Measurements from ENCODE around the gene CENPN. TPM values are rescaled to one million over a fixed set of nuclear protein-coding genes. Genes with fewer than 3 reads are reported as not detected.

Gene CENPN
- total RNA-seq, 1 donor from 2014 or later: 31.0 TPM

DNA sequence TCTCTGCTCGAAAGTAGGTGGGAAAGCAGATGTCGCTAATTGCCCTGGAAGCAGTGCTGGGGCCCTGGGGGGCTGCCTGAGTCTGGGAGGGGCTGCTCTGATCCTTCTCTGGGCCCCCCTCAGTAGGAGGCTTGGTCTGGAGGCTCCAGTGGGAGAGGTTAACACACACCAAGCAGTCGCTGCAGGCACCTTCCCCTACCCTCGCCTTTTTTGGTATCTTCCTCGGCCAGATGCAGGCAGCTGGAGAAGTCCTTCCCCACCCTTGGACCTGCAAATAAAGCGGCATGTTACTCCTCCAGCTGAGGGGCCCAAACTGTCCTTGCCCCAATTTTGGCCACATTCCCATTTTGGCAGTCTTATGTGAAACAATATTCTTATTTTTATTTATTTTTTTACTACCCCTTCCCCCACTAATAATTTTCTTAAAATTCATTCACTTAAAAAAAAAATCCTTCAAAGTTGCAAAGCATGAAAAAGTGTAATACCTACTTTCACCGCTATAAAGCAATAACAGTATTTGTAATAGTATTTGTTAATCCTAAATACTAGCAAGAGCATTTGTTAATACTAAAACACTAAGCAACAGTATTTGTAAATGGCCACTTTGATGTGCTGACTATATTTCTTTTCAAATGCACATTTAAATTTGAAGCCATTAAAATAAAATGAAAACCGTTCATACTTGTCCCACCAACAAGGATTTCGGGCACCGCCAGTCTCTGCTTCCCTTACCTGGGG, 55.0 kb downstream of the CENPN start:
- TF ChIP-seq, protein P1, sequence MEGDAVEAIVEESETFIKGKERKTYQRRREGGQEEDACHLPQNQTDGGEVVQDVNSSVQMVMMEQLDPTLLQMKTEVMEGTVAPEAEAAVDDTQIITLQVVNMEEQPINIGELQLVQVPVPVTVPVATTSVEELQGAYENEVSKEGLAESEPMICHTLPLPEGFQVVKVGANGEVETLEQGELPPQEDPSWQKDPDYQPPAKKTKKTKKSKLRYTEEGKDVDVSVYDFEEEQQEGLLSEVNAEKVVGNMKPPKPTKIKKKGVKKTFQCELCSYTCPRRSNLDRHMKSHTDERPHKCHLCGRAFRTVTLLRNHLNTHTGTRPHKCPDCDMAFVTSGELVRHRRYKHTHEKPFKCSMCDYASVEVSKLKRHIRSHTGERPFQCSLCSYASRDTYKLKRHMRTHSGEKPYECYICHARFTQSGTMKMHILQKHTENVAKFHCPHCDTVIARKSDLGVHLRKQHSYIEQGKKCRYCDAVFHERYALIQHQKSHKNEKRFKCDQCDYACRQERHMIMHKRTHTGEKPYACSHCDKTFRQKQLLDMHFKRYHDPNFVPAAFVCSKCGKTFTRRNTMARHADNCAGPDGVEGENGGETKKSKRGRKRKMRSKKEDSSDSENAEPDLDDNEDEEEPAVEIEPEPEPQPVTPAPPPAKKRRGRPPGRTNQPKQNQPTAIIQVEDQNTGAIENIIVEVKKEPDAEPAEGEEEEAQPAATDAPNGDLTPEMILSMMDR (conservative IDR thresholded peaks at IDR 0.05): no peak
- H3K4me1 Mint-ChIP-seq (ENCODE audit: unreplicated experiment): no peaks in the 10 kb centered on the region
- no peak for DNase-seq (ENCODE audit: extremely low spot score, unreplicated experiment)
- no peak overlapping the region for H3K27ac Mint-ChIP-seq
- peaks cover 3% of the 10 kb centered on the region for H3K36me3 Mint-ChIP-seq
- no peaks in the 10 kb centered on the region for H3K9me3 Mint-ChIP-seq
- no peaks in the 10 kb centered on the region for H3K27me3 Mint-ChIP-seq
- H3K4me3 Mint-ChIP-seq: no peak overlapping the region

- H3K27ac Mint-ChIP-seq: no peak overlapping the region
- H3K4me3 Mint-ChIP-seq: no peak overlapping the region
- no peaks in the 10 kb centered on the region for H3K9me3 Mint-ChIP-seq
- TF ChIP-seq, protein P1 (conservative IDR thresholded peaks at IDR 0.05): no peak
- no peaks in the 10 kb centered on the region for H3K27me3 Mint-ChIP-seq
- H3K36me3 Mint-ChIP-seq: no peaks in the 10 kb centered on the region
- no peaks in the 10 kb centered on the region for H3K4me1 Mint-ChIP-seq (ENCODE audit: unreplicated experiment)
- DNase-seq (ENCODE audit: extremely low spot score, unreplicated experiment): no peak
These were observed 59.7 kb downstream of the CENPN start for GRCh38 chr16:81066681-81067080.

DNA sequence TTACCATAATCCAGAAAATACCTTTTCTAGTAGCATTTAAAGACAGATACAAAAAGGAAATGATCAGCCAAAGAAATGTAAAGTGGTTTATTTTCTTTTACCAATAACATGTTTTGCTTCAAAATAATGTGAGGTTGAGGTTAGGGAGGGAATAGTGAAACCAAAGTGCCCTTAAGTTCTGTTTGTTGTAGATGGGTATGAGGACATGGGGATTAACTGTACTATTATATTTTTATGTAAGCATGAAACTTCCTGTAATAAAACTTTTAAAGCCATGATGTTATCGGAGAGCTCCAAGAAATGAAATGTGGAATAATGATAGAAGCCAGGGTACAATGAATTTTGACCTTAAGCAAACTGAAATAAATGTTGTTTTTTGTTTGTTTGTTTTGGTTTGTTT, 60.2 kb downstream of the CENPN start:
- no peak overlapping the region for H3K4me3 Mint-ChIP-seq
- no peak overlapping the region for H3K27ac Mint-ChIP-seq
- H3K27me3 Mint-ChIP-seq: no peaks in the 10 kb centered on the region
- no peaks in the 10 kb centered on the region for H3K36me3 Mint-ChIP-seq
- no peak for DNase-seq (ENCODE audit: extremely low spot score, unreplicated experiment)
- H3K9me3 Mint-ChIP-seq: no peaks in the 10 kb centered on the region
- TF ChIP-seq, protein P1 (conservative IDR thresholded peaks at IDR 0.05): no peak
- H3K4me1 Mint-ChIP-seq (ENCODE audit: unreplicated experiment): no peaks in the 10 kb centered on the region

- no peaks in the 10 kb centered on the region for H3K27me3 Mint-ChIP-seq
- TF ChIP-seq, protein P1 (conservative IDR thresholded peaks at IDR 0.05): no peak
- no peak overlapping the region for H3K4me3 Mint-ChIP-seq
- no peak for DNase-seq (ENCODE audit: extremely low spot score, unreplicated experiment)
- no peaks in the 10 kb centered on the region for H3K4me1 Mint-ChIP-seq (ENCODE audit: unreplicated experiment)
- no peaks in the 10 kb centered on the region for H3K9me3 Mint-ChIP-seq
- no peaks in the 10 kb centered on the region for H3K36me3 Mint-ChIP-seq
- no peak overlapping the region for H3K27ac Mint-ChIP-seq
These were observed 62.0 kb downstream of the CENPN start for GRCh38 chr16:81069063-81069462.

DNA sequence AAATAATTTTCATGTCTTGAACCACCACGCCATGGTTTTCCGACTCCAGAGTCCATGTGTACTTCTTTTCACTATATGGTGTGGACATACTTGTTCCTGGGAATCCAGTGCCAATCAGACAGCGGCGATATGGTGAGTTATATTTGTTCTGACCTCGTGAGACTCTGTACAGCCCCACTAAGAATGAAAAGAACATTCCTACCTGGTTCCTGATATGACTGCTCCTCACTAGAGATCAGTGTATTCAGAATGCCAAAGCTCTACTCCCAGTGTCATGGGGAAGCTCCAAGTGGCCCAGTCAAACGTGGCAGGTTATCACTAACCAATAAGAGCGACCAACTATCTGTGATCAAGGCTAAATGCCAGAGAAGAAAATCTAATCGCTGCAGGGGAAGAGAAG, 64.0 kb downstream of the CENPN start:
- no peaks in the 10 kb centered on the region for H3K27me3 Mint-ChIP-seq
- TF ChIP-seq, protein P1 (conservative IDR thresholded peaks at IDR 0.05): no peak
- no peak overlapping the region for H3K27ac Mint-ChIP-seq
- DNase-seq (ENCODE audit: extremely low spot score, unreplicated experiment): no peak
- H3K36me3 Mint-ChIP-seq: no peaks in the 10 kb centered on the region
- no peak overlapping the region for H3K4me3 Mint-ChIP-seq
- H3K4me1 Mint-ChIP-seq (ENCODE audit: unreplicated experiment): no peaks in the 10 kb centered on the region
- no peaks in the 10 kb centered on the region for H3K9me3 Mint-ChIP-seq

Data from type B pancreatic cell (in vitro differentiated cells).